ENCODE measurements around the gene ARHGAP45.
"Not testable (repeated sequence)": the region's sequence is repeated elsewhere in the genome, so short reads cannot be mapped to it uniquely, and the experiment has no call there.

ARHGAP45 gene

GRCh38 chr19:1128106-1128505 lies 61.1 kb downstream of the ARHGAP45 start:
- Mint-ChIP-seq H3K4me1 (peaks cover 38% of the 10 kb centered on the region), H3K36me3 (peaks cover 21% of the 10 kb centered on the region), H3K27ac (no peak overlapping the region), H3K27me3 (no peaks in the 10 kb centered on the region), H3K9me3 (no peaks in the 10 kb centered on the region), H3K4me3 (no peak overlapping the region)
- ATAC-seq, result no peak

GRCh38 chr19:1129084-1129483 lies 62.1 kb downstream of the ARHGAP45 start:
- Mint-ChIP-seq H3K4me1 (peaks cover 48% of the 10 kb centered on the region), H3K27ac (peak overlapping the region; percentile 78), H3K36me3 (peaks cover 17% of the 10 kb centered on the region)
- not testable (repeated sequence) for H3K4me3 Mint-ChIP-seq, ATAC-seq, H3K9me3 Mint-ChIP-seq, H3K27me3 Mint-ChIP-seq

DNA sequence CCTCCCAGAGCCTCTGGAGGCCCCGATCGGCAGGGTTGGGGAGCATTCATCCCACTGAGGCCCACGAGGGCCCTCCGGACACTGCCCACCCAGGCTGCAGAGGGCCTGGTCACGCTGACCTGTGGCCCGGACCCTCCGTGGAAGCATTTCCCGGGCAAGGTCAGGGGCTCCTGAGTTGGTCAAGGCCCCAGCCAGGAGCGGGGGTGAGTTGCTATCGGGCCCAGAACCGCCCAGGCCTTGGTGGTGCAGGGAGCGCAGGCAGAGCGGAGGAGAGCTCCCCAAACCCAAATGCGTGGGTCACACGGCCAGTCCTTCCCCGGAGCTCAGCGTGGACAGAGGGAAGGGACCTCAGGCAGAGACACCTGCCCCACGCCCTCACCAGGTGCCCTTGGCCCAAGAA lies 62.6 kb downstream of the ARHGAP45 start:
- Mint-ChIP-seq H3K36me3 (peaks cover 17% of the 10 kb centered on the region), H3K27ac (peak overlapping the region; percentile 78), H3K27me3 (no peaks in the 10 kb centered on the region), H3K9me3 (no peaks in the 10 kb centered on the region), H3K4me1 (peaks cover 50% of the 10 kb centered on the region), H3K4me3 (no peak overlapping the region)
- no peak for ATAC-seq

- H3K4me3 Mint-ChIP-seq, result peak overlapping the region; percentile 87
- H3K27ac Mint-ChIP-seq, result peak overlapping the region; percentile 78
- H3K4me1 Mint-ChIP-seq, result peaks cover 57% of the 10 kb centered on the region
- ATAC-seq, result no peak
- H3K36me3 Mint-ChIP-seq, result peaks cover 11% of the 10 kb centered on the region
- no peaks in the 10 kb centered on the region for H3K9me3 Mint-ChIP-seq
- no peaks in the 10 kb centered on the region for H3K27me3 Mint-ChIP-seq
These were observed 64.1 kb downstream of the ARHGAP45 start for GRCh38 chr19:1130771-1131717.

DNA sequence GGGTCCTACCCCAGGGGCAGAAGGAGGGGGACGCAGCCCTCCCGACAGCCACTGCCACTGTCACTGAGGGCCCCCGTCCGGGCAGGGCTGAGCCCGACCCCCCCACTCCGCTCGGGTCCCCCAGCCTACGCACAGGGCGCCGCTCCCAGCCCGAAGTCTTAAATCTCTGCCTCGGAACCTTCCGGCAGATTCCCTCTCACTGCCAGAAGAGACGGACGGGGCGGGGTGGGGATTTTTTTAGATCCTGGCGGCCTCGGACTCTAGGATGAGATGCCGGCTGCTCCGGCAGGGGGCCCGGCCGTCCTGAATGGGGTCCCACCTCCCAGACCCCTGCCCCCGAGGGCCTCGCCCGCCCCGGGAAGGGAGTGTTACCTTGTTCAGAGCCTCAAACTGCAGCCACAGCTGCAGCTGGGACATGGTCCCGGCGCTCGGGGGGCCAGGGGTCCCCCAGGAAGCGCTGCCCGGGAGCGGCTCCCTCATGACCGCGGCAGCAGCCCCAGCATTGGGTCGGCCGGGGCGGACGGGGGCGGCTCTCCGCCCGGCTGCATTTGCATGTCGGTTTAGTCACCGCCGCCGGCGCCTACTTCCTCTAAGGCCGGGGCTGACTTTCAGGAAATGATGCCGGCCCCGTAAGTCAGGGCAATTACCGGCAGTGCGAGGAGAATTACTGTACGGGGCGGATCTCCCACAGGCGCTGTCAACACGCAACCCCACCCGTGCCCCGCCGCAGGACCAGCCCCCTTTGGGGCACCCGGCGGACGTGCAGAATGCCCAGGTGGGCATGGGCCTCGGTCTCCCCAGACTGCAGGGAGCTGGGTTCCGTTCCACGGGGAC lies 65.0 kb downstream of the ARHGAP45 start:
- H3K27me3 Mint-ChIP-seq, result no peaks in the 10 kb centered on the region
- peaks cover 8% of the 10 kb centered on the region for H3K36me3 Mint-ChIP-seq
- H3K4me1 Mint-ChIP-seq, result peaks cover 62% of the 10 kb centered on the region
- peak; percentile 79 for ATAC-seq
- no peaks in the 10 kb centered on the region for H3K9me3 Mint-ChIP-seq
- peak overlapping the region; percentile 87 for H3K4me3 Mint-ChIP-seq
- H3K27ac Mint-ChIP-seq, result peak overlapping the region; percentile 78

DNA sequence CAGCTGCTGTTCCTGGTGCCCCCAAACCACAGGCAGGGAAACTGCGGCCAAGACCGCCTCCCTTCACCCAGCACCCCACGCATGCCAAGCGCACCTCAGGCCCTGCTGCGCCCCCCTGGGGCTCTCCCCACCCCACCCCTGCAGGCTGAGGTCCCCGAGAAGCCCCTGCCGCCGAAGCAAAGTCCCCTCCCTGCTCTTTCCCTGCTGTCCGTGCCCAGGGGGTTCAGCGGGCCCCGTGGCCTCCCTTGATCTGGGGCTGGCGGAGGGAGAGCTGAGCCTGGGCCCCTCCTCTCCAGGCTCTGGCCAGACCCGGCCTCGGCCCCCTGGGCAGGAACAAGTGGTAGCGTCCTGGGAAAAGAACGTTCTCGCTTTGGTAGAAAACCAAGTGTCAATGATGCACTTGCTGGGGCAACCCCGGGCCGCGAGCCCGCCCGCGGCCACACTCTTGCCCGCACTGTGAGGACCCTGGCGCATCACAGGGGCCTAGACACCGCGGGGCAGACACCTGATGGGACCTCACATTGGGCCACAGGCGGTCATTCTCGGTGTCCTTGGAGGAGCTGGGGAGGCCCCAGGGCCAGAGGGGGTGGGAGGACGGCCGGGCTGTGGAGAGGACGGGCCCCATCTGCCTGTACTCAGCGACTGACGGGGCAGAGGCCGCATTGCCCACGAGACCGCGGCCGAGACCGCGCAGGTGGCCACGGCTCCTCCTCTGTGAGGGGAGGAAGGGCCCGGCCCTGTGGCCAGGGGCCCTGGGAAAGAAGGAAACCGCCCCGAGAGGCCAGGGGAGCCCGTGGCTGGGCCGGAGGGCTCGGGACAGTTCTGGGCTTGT lies 65.8 kb downstream of the ARHGAP45 start:
- H3K36me3 Mint-ChIP-seq, result peaks cover under 1% of the 10 kb centered on the region
- peaks cover 57% of the 10 kb centered on the region for H3K4me1 Mint-ChIP-seq
- H3K27me3 Mint-ChIP-seq, result no peaks in the 10 kb centered on the region
- peak; percentile 28 for ATAC-seq
- H3K4me3 Mint-ChIP-seq, result peak overlapping the region; percentile 87
- no peaks in the 10 kb centered on the region for H3K9me3 Mint-ChIP-seq
- peak overlapping the region; percentile 78 for H3K27ac Mint-ChIP-seq

DNA sequence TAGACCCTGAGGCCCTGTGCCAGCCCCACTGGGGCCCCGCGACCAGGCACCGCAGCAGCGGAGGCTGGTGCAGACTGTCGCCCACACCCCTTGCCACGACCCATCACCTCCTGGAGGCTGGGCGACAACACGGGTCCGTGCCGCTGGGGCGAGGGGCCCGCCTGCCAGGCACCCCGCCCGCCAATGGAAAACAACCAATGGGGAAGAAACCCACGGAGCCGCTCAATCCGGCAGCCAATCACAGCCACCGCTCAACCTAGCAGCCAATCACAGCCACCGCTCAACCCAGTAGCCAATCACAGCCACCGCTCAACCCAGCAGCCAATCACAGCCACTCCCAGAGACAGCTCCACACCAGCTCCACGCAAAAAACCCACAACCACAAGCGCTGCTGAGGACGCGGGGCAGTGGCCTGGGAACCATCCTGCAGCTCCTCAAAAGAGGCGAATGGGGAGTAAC lies 66.5 kb downstream of the ARHGAP45 start:
- Mint-ChIP-seq H3K36me3 (no peaks in the 10 kb centered on the region), H3K9me3 (no peaks in the 10 kb centered on the region), H3K4me3 (peak overlapping the region; percentile 87), H3K4me1 (peaks cover 57% of the 10 kb centered on the region), H3K27me3 (no peaks in the 10 kb centered on the region), H3K27ac (peak overlapping the region; percentile 78)
- peak; percentile 85 for ATAC-seq

- no peak for ATAC-seq
- H3K36me3 Mint-ChIP-seq, result peaks cover 7% of the 10 kb centered on the region
- no peaks in the 10 kb centered on the region for H3K27me3 Mint-ChIP-seq
- no peak overlapping the region for H3K4me3 Mint-ChIP-seq
- no peaks in the 10 kb centered on the region for H3K9me3 Mint-ChIP-seq
- H3K4me1 Mint-ChIP-seq, result peaks cover 55% of the 10 kb centered on the region
- no peak overlapping the region for H3K27ac Mint-ChIP-seq
These were observed 67.5 kb downstream of the ARHGAP45 start for GRCh38 chr19:1134431-1134830.

- no peaks in the 10 kb centered on the region for H3K27me3 Mint-ChIP-seq
- ATAC-seq, result no peak
- no peak overlapping the region for H3K27ac Mint-ChIP-seq
- peaks cover 45% of the 10 kb centered on the region for H3K4me1 Mint-ChIP-seq
- H3K4me3 Mint-ChIP-seq, result no peak overlapping the region
- peaks cover 15% of the 10 kb centered on the region for H3K36me3 Mint-ChIP-seq
- H3K9me3 Mint-ChIP-seq, result no peaks in the 10 kb centered on the region
These were observed 68.5 kb downstream of the ARHGAP45 start for GRCh38 chr19:1135454-1135853.

GRCh38 chr19:1136201-1136600 lies 69.2 kb downstream of the ARHGAP45 start:
- Mint-ChIP-seq H3K9me3 (no peaks in the 10 kb centered on the region), H3K4me1 (peaks cover 37% of the 10 kb centered on the region), H3K27me3 (no peaks in the 10 kb centered on the region), H3K4me3 (no peak overlapping the region), H3K36me3 (peaks cover 15% of the 10 kb centered on the region), H3K27ac (peak overlapping the region; percentile 64)
- ATAC-seq, result no peak
